COLO668 (cell line): Measurements from ENCODE around the gene RBM4B.
A peak's percentile ranks its signal among the peaks of the same experiment; 100 is the strongest.

Source experiments
- DNase-seq: peaks from one replicate; lab custom pipeline; 2025; ENCODE audit not compliant: unreplicated experiment; lab: John Stamatoyannopoulos, UW

RBM4B gene

DNA sequence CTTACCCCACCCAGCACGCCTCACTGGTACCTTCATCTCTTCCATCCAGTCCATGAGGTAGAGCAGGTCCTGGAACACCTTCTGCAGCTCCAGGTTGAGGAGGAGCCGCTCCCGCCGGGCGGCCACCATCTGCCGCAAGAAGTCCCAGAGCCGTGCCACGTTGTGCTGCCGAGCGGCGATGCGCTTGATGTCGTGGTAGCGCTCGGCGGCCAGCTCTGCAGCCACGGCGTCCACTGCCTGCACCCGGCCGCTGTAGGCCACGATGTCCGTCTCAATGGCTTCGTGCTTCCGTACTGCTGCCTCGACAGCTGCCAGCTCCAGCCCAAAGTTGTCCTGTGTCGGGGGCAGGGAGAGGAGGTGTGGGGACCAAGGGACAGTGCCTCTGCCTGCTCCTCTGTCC lies 29.8 kb upstream of the RBM4B start:
- DNase-seq, result no peak

DNA sequence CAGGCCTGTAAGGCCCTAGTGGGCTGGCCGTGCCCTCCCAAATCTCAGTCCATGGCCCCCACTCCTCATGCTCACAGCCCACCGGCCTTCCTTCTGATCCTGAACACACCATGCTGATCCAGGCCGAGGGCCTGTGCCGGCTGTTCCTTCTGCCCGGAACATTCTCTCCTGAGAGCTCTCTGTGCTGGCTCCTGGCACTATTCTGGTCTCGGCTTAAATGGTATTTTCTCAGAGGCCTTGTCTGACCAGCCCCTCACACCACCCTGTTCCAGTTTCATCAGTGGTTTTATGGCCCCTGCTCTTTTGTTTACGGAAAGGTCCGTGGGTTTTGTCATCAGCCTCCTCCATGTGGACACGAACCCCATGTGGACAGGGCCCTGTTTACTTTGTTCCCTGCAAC lies 29.3 kb upstream of the RBM4B start:
- DNase-seq, result no peak

DNA sequence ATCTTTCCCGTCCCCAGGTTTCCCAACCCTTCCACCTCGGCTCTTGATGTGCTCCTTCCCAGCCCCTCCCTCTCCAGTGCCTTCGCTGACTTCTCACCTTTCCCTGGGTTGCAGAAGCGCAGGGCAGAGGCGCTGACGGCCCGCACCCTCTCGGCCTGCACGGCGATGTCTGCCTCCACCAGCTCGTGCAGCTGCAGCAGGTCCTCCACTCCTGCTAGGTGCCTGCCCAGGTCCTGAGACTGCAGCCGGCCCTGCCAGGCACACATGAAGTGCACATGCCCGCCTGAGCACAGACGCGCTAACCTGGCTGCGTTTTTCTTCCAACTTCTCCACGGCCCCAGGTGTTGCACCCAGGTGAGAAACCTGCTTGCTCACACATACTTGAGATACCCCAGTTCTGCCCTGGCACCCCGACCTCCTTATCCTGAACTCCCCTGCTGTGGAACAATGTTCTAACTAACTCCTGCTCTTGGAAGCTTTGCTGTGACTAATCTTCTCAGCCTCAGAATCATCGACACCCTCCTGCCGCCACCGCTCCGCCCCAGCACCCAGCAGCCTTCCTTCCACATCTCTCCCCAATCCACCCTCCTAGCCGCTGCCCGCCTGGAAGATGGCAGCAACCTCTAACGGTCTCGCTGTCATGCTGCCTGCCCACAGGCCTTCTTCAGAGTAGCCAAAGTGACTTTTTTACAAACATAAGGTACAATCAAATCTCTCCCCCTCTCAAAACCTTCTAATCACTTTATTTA lies 28.1 kb upstream of the RBM4B start:
- DNase-seq, result no peak

- no peak for DNase-seq
Observed at GRCh38 chr11:66704659-66705360, 27.1 kb upstream of the RBM4B start.

- no peak for DNase-seq
Observed at GRCh38 chr11:66701432-66702240, 23.9 kb upstream of the RBM4B start.

GRCh38 chr11:66700742-66701141 lies 23.1 kb upstream of the RBM4B start:
- no peak for DNase-seq

GRCh38 chr11:66700337-66700736 lies 22.6 kb upstream of the RBM4B start:
- no peak for DNase-seq

GRCh38 chr11:66698491-66698890 lies 20.8 kb upstream of the RBM4B start:
- DNase-seq, result no peak

GRCh38 chr11:66697988-66698387 lies 20.3 kb upstream of the RBM4B start:
- no peak for DNase-seq

- no peak for DNase-seq
Observed at GRCh38 chr11:66696146-66696545, 18.5 kb upstream of the RBM4B start.

DNA sequence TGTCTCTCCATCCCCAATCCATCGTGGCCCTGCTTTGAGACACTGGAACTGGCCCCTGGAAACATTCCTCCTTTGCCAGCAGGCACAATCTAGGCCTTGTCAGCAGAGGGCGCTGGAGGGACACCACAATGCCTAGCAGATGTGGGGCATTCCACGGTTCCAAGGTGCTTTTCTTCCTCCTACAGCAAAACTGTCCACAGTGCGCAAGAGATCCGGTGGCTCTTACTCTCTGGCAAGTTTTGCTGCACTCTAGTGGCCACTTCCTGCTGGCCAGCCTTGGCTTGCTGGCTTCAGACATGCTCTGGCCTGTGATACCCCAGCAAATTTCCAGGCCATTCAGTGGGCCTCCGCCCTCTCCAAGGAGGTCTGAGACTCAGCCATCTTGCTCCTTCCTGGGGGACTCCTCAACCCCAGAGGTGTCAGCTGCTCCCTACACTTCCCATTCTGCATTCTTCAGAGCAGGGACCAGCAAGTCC lies 17.1 kb upstream of the RBM4B start:
- peak; percentile 85 for DNase-seq

GRCh38 chr11:66694056-66694410 lies 16.3 kb upstream of the RBM4B start:
- DNase-seq, result no peak

DNA sequence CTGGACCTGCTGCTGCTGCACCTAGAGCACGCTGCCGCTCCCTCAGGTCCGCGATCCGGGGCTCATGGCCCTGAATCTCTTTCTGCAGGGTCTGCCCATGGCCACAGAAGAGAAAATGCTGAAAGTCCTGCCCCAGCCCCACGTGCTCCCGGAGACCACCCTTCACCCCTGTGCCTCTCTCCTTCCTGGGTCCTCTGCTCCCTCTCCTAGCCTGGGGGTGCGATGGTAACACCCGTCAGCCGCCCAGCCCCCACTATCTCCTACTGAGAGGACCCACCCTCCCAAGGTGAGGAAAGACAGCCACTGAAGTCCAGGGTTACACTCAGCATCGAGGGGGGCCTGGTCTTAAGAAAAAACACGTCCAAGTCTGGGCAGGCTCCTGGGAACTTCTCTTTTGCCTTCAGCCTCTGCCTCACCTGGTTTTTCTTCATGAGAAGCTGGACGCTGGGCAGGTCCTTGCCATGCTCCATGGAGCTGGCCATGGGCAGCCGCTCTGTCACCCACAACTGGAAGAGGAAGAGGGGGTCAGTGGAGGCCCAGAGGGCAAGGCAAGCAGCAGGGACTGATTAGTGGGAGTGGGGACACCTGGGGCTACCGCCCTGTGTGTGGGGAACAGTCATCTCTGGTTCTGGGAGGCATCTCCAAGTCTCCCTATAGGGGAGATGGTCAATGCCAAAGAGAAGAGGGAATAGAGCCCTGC lies 15.8 kb upstream of the RBM4B start:
- no peak for DNase-seq

- DNase-seq, result no peak
Observed at GRCh38 chr11:66692871-66693331, 15.2 kb upstream of the RBM4B start.

GRCh38 chr11:66692446-66692845 lies 14.8 kb upstream of the RBM4B start:
- no peak for DNase-seq

DNA sequence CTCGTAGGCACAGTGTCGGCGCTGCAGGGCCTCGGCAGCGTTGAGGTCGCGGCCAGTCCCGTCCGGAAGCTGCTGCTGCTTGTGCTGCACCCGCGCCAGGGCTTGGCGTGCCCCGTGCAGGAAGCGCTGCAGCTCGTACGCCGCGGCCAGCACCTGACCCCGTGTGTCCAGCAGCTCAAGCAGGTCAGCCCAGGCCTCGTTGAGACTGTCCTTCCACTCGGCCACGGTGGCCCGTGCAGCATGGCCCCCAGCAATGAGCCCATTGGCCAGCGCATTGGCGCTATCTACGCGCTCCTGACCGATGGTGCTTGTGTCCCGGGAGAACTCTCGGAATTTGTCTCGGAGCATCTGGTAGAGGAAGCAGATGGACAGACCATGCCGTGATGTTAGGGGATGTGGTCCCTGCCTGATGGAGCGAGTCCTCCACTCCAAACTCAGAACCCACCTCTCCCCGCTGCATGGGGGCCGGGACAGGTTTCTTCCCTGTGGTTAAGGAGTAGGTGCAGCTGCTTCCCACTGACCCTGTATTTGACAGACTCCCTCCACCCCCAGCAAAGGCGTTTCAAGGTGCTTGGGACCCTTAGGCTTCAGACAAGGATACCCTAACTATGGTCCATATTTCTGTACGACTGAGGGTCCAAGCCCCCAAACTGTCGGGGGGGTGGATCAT lies 13.8 kb upstream of the RBM4B start:
- no peak for DNase-seq

DNA sequence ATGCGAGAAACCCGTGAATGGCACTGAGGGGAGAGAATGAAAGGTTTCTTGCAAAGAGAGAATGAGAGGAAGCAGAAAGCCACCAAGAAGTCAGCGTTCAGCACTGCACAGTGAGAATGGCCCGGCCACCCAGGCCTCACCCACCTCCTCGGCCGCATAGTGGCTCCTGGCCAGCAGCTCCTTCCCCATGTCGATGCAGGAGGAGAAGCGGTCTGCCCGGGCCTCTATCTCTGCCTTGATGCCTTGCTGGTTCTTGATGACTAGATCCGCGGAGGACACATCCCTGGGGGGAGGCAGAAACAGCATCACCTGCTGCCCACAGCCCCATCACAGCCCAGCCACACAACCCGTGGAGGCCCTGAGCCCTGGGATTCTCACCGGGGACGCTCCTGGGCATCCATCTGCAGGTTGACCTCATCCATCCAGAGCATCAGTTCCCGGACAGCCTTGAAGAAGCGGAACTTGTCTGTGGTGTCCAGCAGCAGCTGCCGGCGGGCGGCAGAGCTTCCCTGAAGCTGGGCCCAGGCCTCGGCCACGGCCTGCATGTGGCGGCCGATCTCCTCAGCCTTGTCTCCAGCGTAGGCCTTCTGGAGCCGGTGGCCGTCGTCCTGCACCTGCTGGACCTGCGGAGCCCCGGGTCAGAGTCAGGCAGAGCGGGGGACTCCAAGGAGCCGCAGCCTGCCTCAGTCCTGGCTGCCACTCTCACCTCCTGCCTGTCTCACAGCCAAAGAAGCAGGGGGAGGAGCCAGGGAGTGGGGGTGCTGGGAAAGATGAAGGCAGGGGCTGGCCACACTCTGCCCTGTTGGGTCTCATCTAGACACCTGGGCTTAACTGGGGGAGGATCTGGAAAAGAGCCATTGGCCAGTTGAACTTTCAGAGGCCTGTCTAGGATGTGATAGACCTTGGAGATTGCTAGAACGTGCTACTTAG lies 12.2 kb upstream of the RBM4B start:
- no peak for DNase-seq

DNA sequence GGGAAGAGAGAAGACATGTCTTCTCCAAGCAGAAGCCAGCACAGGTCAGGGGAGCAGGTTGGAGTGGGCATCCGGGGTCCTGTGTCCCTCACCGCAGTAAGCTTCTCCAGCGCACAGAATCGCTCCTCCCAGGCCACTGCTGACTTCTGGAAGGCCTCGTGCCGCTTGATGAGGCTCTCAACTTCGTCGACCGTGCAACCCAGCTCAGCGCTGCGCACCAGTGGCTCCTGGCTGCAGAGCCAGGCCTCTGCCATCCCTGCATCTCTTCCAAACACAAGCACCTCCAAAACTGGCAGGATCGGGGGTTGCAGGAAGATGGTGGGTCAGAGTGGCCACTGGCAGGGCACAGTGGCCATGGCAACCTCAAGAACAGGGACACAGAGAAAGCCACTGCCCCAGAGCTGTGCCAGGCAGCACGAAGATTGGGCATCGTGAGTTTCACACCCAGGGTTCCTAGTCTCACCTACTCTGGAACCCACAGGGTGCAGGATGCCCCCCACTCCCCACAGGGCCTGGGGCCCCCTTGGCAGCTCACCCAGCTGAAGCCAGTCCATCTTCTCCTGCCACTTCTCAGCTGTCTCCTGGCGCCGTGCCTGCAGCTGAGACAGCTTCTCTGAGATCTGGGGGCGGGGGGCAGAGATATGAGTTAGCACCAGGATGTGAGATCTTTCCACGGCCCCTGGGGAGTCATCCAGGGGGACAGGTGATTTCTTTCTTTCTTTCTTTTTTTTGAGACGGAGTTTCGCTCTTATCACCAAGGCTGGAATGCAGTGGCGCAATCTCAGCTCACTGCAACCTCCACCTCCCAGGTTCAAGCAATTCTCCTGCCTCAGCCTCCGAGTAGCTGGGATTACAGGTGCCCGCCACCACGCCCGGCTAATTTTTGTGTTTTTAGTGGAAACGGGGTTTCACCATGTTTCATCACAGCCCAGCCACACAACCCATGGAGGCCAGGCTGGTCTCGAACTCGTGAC lies 11.2 kb upstream of the RBM4B start:
- no peak for DNase-seq
